CD4-positive, alpha-beta T cell (primary cell): ENCODE measurements around the gene VGLL4. TPM values are rescaled to one million over a fixed set of nuclear protein-coding genes. Genes with fewer than 3 reads are reported as not detected.

Experiments
- ATAC-seq: fragments of 200-7000 bp; cut with Tn5 transposase; one replicate; pipeline ENCODE4 v1.10.0; 2022; ENCODE audit warnings: mild to moderate bottlenecking; ENCODE audit not compliant: poor library complexity
- CTCF ChIA-PET: fragments of 350-600 bp; sonication (Branson Sonifier 250); formaldehyde crosslinking; loops from one replicate; lab custom pipeline; 2021; ENCODE audit warnings: antibody characterized with exemption, inconsistent platforms; lab: Charles Lee
- POLR2A ChIA-PET: fragments of 350-600 bp; sonication (Branson Sonifier 250); formaldehyde crosslinking; loops from one replicate; lab custom pipeline; 2021; ENCODE audit warnings: antibody characterized with exemption, inconsistent platforms; lab: Charles Lee
- DNase-seq, 14 experiments: peaks; one replicate each; pipeline ENCODE4 v3.0.0-alpha.2; 2013 to 2020; ENCODE audit warnings: mixed read lengths in 2 of 14
- H3K27ac ChIP-seq, 2 donors: one replicate each; pipeline versions ENCODE4 v1.5.1 to v1.7.0; 2013; ENCODE audit warnings: low read length in 2 of 2, low read depth in 1 of 2, mild to moderate bottlenecking in 1 of 2
- H3K27me3 ChIP-seq, 2 experiments: 1 replicate in 1 of 2; 2 replicates in 1 of 2; pipeline versions ENCODE4 v1.6.1 to v1.7.0; 2013; ENCODE audit warnings: low read length in 2 of 2, control low read depth in 1 of 2, mild to moderate bottlenecking in 1 of 2, moderate library complexity in 1 of 2; ENCODE audit not compliant: insufficient read depth in 2 of 2, control insufficient read depth in 1 of 2
- H3K36me3 ChIP-seq: one replicate; pipeline ENCODE4 v1.6.1; 2013; ENCODE audit warnings: low read length, control low read depth; ENCODE audit not compliant: insufficient read depth
- H3K4me1 ChIP-seq: one replicate; pipeline ENCODE4 v1.6.1; 2013; ENCODE audit warnings: low read length, control low read depth; ENCODE audit not compliant: insufficient read depth
- H3K4me3 ChIP-seq: one replicate; pipeline ENCODE4 v1.5.1; 2013; ENCODE audit warnings: mild to moderate bottlenecking, low read length, moderate library complexity
- H3K9me3 ChIP-seq, 2 experiments: 1 replicate in 1 of 2; 2 replicates in 1 of 2; pipeline versions ENCODE4 v1.6.1 to v1.7.0; 2013; ENCODE audit warnings: low read length in 2 of 2, mild to moderate bottlenecking in 2 of 2, control low read depth in 1 of 2, moderate library complexity in 1 of 2; ENCODE audit not compliant: control insufficient read depth in 1 of 2, insufficient read depth in 1 of 2
- H3K27ac Mint-ChIP-seq: one replicate; pipeline ENCODE4 v1.8.0; 2020; ENCODE audit warnings: mixed read lengths
- H3K27me3 Mint-ChIP-seq: one replicate; pipeline ENCODE4 v1.8.0; 2021; ENCODE audit warnings: mixed read lengths
- H3K36me3 Mint-ChIP-seq: one replicate; pipeline ENCODE4 v1.8.0; 2021; ENCODE audit warnings: low read depth, mixed read lengths
- H3K4me1 Mint-ChIP-seq: one replicate; pipeline ENCODE4 v1.8.0; 2021; ENCODE audit warnings: low read depth, mixed read lengths
- H3K4me3 Mint-ChIP-seq: one replicate; pipeline ENCODE4 v1.8.0; 2020; ENCODE audit warnings: mild to moderate bottlenecking, mixed read lengths
- H3K9me3 Mint-ChIP-seq: one replicate; pipeline ENCODE4 v1.8.0; 2020; ENCODE audit warnings: mixed read lengths
- CTCF ChIP-seq: fragments of 200-600 bp; IDR thresholded peaks from one replicate; pipeline ENCODE4 v1.8.0; 2022; ENCODE audit warnings: antibody characterized with exemption, mild to moderate bottlenecking
- intact Hi-C, 2 experiments: fragments of 100-400 bp; cut with DNase I in 1 of 2; cut with micrococcal nuclease in 1 of 2; formaldehyde crosslinking; loops; one replicate each; pipeline versions ENCODE4 v1.15.1 to v1.9.0; 2023 to 2025; cut with DNase I, micrococcal nuclease
- total RNA-seq, 174 experiments: library from RNA in 2 of 174; stranded (reverse) in 2 of 174; gene quantifications; one replicate each; pipeline ENCODE4 v1.2.3 and lab custom pipeline; 2021 to 2026

The VGLL4 gene
- total RNA-seq, 2 experiments from 2014 or later, result 10.5 to 11.3 TPM

- no peak for TF ChIP-seq CTCF
- Mint-ChIP-seq H3K9me3 (no peaks in the 10 kb centered on the region), H3K27ac (peak overlapping the region; percentile 98), H3K4me3 (peak overlapping the region; percentile 98), H3K4me1 (peaks cover 67% of the 10 kb centered on the region), H3K27me3 (no peaks in the 10 kb centered on the region), H3K36me3 (peaks cover 26% of the 10 kb centered on the region)
- Histone ChIP-seq H3K36me3 (no peaks in the 10 kb centered on the region), H3K4me1 (peaks cover 29% of the 10 kb centered on the region), H3K4me3 (peak overlapping the region; percentile 89), H3K9me3 (no peaks in the 10 kb centered on the region), H3K27ac (peak overlapping the region; percentile 80 to 89), H3K27me3 (no peaks in the 10 kb centered on the region)
- no peak for ATAC-seq
- CTCF ChIA-PET, result interaction anchor here (1.0 to 1.4 kb wide), 2 partner anchors 9 to 16 kb away, joined by 3 to 4 read pairs; no protein-coding TSS in a partner anchor
- DNase-seq, result no peak
- POLR2A ChIA-PET, result interaction anchor here (1.0 to 6.3 kb wide), 3 partner anchors 16 to 206 kb away, joined by 3 to 31 read pairs (median 3); partner anchors contain the start of gene TAMM41
- intact Hi-C loops, result loop anchor here in 1 of 2 experiments (5.0 kb wide), 2 partner anchors 59 to 76 kb away; no protein-coding TSS in a partner anchor
These were observed 2.4 kb downstream of the VGLL4 start for GRCh38 chr3:11641316-11641682.

- H3K27me3 Mint-ChIP-seq, result no peaks in the 10 kb centered on the region
- TF ChIP-seq CTCF, result no peak
- Histone ChIP-seq H3K9me3 (no peaks in the 10 kb centered on the region), H3K4me1 (peaks cover 29% of the 10 kb centered on the region), H3K27me3 (no peaks in the 10 kb centered on the region), H3K4me3 (no peak overlapping the region), H3K27ac (no peak overlapping the region), H3K36me3 (no peaks in the 10 kb centered on the region)
- DNase-seq, result no peak
- peak overlapping the region; percentile 98 for H3K27ac Mint-ChIP-seq
- peaks cover 78% of the 10 kb centered on the region for H3K4me1 Mint-ChIP-seq
- POLR2A ChIA-PET, result interaction anchor here (0.8 to 6.3 kb wide), 2 partner anchors 9 to 15 kb away, joined by 5 to 31 read pairs; no protein-coding TSS in a partner anchor
- peaks cover 26% of the 10 kb centered on the region for H3K36me3 Mint-ChIP-seq
- no peaks in the 10 kb centered on the region for H3K9me3 Mint-ChIP-seq
- intact Hi-C loops, result loop anchor here in 1 of 2 experiments (5.0 kb wide), 2 partner anchors 58 to 77 kb away; no protein-coding TSS in a partner anchor
- ATAC-seq, result no peak
- H3K4me3 Mint-ChIP-seq, result peak overlapping the region; percentile 73
- CTCF ChIA-PET, result interaction anchor here (1.4 kb wide), 1 partner anchor 15 kb away, joined by 4 read pairs; no protein-coding TSS in a partner anchor
These were observed 3.6 kb downstream of the VGLL4 start for GRCh38 chr3:11640009-11640673.

- H3K27me3 ChIP-seq, result no peaks in the 10 kb centered on the region
- H3K4me1 ChIP-seq, result peaks cover 39% of the 10 kb centered on the region
- intact Hi-C loops, result loop anchor here in 1 of 2 experiments (5.0 kb wide), 1 partner anchor 56 kb away; no protein-coding TSS in a partner anchor
- no peak overlapping the region for H3K4me3 ChIP-seq
- no peak overlapping the region for H3K27ac ChIP-seq
- no peaks in the 10 kb centered on the region for H3K9me3 ChIP-seq
- TF ChIP-seq CTCF, result no peak
- POLR2A ChIA-PET, result interaction anchor here (0.6 to 6.3 kb wide), 2 partner anchors 14 to 57 kb away, joined by 3 to 31 read pairs; no protein-coding TSS in a partner anchor
- H3K4me3 Mint-ChIP-seq, result peak overlapping the region; percentile 46
- H3K27ac Mint-ChIP-seq, result peak overlapping the region; percentile 98
- DNase-seq (no peak), ATAC-seq (no peak)
- H3K27me3 Mint-ChIP-seq, result no peaks in the 10 kb centered on the region
- peaks cover 84% of the 10 kb centered on the region for H3K4me1 Mint-ChIP-seq
- CTCF ChIA-PET, result interaction anchor here (1.6 kb wide), 1 partner anchor 9 kb away, joined by 4 read pairs; no protein-coding TSS in a partner anchor
- no peaks in the 10 kb centered on the region for H3K36me3 ChIP-seq
- peaks cover 25% of the 10 kb centered on the region for H3K36me3 Mint-ChIP-seq
- no peaks in the 10 kb centered on the region for H3K9me3 Mint-ChIP-seq
These were observed 5.0 kb downstream of the VGLL4 start for GRCh38 chr3:11638495-11639358.
